Tibial nerve (tissue), 4 donors: ENCODE measurements around the gene DEF6.

Experiments used
- CTCF ChIP-seq, 5 experiments: fragments of 200-600 bp in 3 of 5; fragments of 450-650 bp in 2 of 5; sonication (generic) in 3 of 5; IDR thresholded peaks; one replicate each; pipeline ENCODE4 v1.5.1; 2016 to 2019; ENCODE audit warnings: antibody characterized with exemption in 5 of 5, mild to moderate bottlenecking in 3 of 5, moderate library complexity in 2 of 5
- EP300 ChIP-seq, 2 donors: sonication (generic); formaldehyde crosslinking; IDR thresholded peaks; one replicate each; pipeline ENCODE4 v1.6.1; 2017; ENCODE audit warnings: antibody characterized with exemption in 2 of 2, mild to moderate bottlenecking in 1 of 2
- POLR2A ChIP-seq, 2 donors: fragments of 450-650 bp; IDR thresholded peaks; one replicate each; pipeline ENCODE4 v1.6.1; 2017; ENCODE audit warnings: antibody characterized with exemption in 2 of 2, mild to moderate bottlenecking in 2 of 2, moderate library complexity in 2 of 2

- TF ChIP-seq CTCF (IDR thresholded peaks at IDR 0.05) = no peak
- TF ChIP-seq POLR2A (IDR thresholded peaks at IDR 0.05) = no peak
- TF ChIP-seq EP300 (IDR thresholded peaks at IDR 0.05) = no peak
Observed at GRCh38 chr6:35280903-35281302, 16.7 kb upstream of the DEF6 start.
